K562 treated with DMSO at 1 percent for 24 hours (cell line): Measurements from ENCODE around the gene PITPNB. TPM values are rescaled to one million over a fixed set of nuclear protein-coding genes. Genes with fewer than 3 reads are reported as not detected.

Experiments used
- total RNA-seq: library from RNA; unstranded; fragments of 300-600 nt; gene quantifications from 2 replicates; pipeline ENCODE4 v1.2.3, GENCODE V29; 2022; ENCODE audit warnings: low read depth; ENCODE audit not compliant: insufficient read depth

PITPNB gene
- 21.4 and 26.5 TPM in 2 replicates for total RNA-seq

GRCh38 chr22:27919222-27919941, at the start of gene PITPNB:
PITPNB (minus strand) TSS chr22:27919256; CDS start chr22:27919191, 65 bp downstream.

Other genes with a start within 250 kb of the PITPNB start
- gene MN1, start 117.5 kb downstream of the PITPNB start, total RNA-seq: 0.05 TPM in 1 of 2 replicates, not detected in the other